PC-9 (cell line): Measurements from ENCODE around the gene HNRNPA2B1. TPM values are rescaled to one million over a fixed set of nuclear protein-coding genes. Genes with fewer than 3 reads are reported as not detected.

Source experiments
- BruUV-seq: library from RNA; stranded (reverse); fragments of 400-500 nt; replicated peaks from 2 replicates; lab custom pipeline; 2021; lab: Mats Ljungman, UMichigan
- CTCF ChIA-PET: fragments of 300-600 bp; sonication (Branson Sonifier 250); formaldehyde crosslinking; loops from one replicate; lab custom pipeline; 2022; ENCODE audit warnings: antibody characterized with exemption; lab: Charles Lee
- POLR2A ChIA-PET: fragments of 300-600 bp; sonication (Branson Sonifier 250); formaldehyde crosslinking; loops from one replicate; lab custom pipeline; 2022; ENCODE audit warnings: antibody characterized with exemption; ENCODE audit not compliant: unreplicated experiment; lab: Charles Lee
- DNase-seq, 2 experiments: peaks; one replicate each; pipeline versions ENCODE4 v3.0.0 to v3.0.0-alpha.2; 2015 to 2022; ENCODE audit warnings: mixed read lengths in 1 of 2
- H2AFZ ChIP-seq: fragments of 200-600 bp; sonication (generic); 2 replicates; pipeline ENCODE4 v1.8.1; 2017; ENCODE audit warnings: antibody characterized with exemption
- H3F3A ChIP-seq: fragments of 200-600 bp; sonication (generic); 2 replicates; pipeline ENCODE4 v1.8.1; 2017; ENCODE audit warnings: antibody characterized with exemption, mild to moderate bottlenecking, low read depth; ENCODE audit not compliant: insufficient read depth
- H3K27ac ChIP-seq: fragments of 200-600 bp; sonication (generic); 2 replicates; pipeline ENCODE4 v1.6.1; 2016; ENCODE audit warnings: mixed run types
- H3K27me3 ChIP-seq: fragments of 200-600 bp; sonication (generic); 2 replicates; pipeline ENCODE4 v1.6.1; 2016; ENCODE audit warnings: low read depth, mixed run types; ENCODE audit not compliant: insufficient read depth
- H3K36me3 ChIP-seq: fragments of 200-600 bp; sonication (generic); 2 replicates; pipeline ENCODE4 v1.6.1; 2016; ENCODE audit warnings: low read depth, mixed run types
- H3K4me1 ChIP-seq: fragments of 200-600 bp; sonication (generic); replicated peaks from 2 replicates; pipeline ENCODE4 v1.6.1; 2016; ENCODE audit warnings: mixed run types; ENCODE audit not compliant: insufficient read depth
- H3K4me2 ChIP-seq: fragments of 200-600 bp; sonication (generic); 2 replicates; pipeline ENCODE4 v1.6.1; 2017; ENCODE audit warnings: mixed run types
- H3K4me3 ChIP-seq: fragments of 200-600 bp; sonication (generic); 2 replicates; pipeline ENCODE4 v1.6.1; 2016; ENCODE audit warnings: mixed run types
- H3K79me2 ChIP-seq: fragments of 200-600 bp; sonication (generic); 2 replicates; pipeline ENCODE4 v1.6.1; 2017; ENCODE audit warnings: low read depth, mixed run types
- H3K9me2 ChIP-seq: fragments of 200-600 bp; sonication (generic); 2 replicates; pipeline ENCODE4 v1.8.1; 2017; ENCODE audit warnings: mild to moderate bottlenecking; ENCODE audit not compliant: insufficient read depth
- H3K9me3 ChIP-seq: fragments of 200-600 bp; sonication (generic); 2 replicates; pipeline ENCODE4 v1.8.1; 2016; ENCODE audit warnings: low read depth; ENCODE audit not compliant: insufficient read depth
- H4K20me1 ChIP-seq: fragments of 200-600 bp; sonication (generic); 2 replicates; pipeline ENCODE4 v1.8.1; 2017; ENCODE audit not compliant: insufficient read depth
- EZH2 ChIP-seq: fragments of 200-600 bp; sonication (generic); IDR thresholded peaks from 2 replicates; pipeline ENCODE4 v1.8.0; 2017; ENCODE audit warnings: antibody characterized with exemption, low read depth
- intact Hi-C: fragments of 100-400 bp; cut with micrococcal nuclease; formaldehyde crosslinking; loops from one replicate; pipeline ENCODE4 v1.10.0; 2022; ENCODE audit not compliant: unreplicated experiment
- total RNA-seq: library from RNA; stranded (reverse); gene quantifications from 2 replicates; pipeline ENCODE4 v1.2.3, GENCODE V29; 2021
- TF ChIP-seq, protein P1 (sequence below): fragments of 200-600 bp; sonication (generic); conservative IDR thresholded peaks from 2 replicates; pipeline ENCODE4 v1.6.1; 2017; ENCODE audit warnings: mixed run types, antibody characterized with exemption, mild to moderate bottlenecking, moderate library complexity

Gene HNRNPA2B1
- total RNA-seq, 1 experiment from 2014 or later: 792 TPM

DNA sequence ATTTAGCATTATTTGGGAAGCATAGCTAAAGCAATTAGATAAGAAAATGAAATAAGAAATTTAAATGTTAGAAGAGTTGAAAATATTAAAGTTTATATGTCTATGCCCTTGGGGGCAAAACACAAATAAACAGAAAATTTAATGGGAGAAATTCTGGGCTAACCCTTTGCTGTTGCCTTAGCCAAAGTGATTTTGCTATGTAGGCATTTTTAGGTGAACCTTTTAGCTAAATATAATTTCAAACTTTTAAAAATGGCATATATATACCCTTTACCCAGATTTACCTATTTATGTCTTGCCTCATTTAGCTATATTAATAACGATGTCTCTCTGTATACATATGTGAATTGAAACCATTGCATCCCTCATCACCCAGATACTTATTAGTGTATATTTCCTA, 28.5 kb downstream of the HNRNPA2B1 start:
- H3K79me2 ChIP-seq: peaks cover 85% of the 10 kb centered on the region

DNA sequence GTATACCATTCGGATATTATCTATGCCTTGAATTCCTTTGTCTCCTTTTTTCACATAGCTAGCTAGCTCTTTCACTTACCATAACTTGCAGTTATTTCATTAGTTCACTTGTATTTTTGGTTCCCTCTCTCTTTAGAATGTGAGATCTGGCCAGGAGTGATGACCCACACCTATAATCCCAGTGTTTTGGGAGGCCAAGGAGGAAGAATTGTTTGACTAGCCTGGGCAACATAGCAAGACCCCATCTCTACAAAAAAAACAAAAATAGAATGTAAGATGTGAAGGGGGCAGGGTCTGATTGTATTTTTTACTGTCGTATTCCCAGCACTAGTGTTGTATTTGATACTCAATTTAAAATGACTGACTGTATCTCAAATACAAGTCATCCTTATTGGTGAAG, 28.9 kb downstream of the HNRNPA2B1 start:
- no peaks in the 10 kb centered on the region for H3K27me3 ChIP-seq
- H3K9me3 ChIP-seq: peaks cover 11% of the 10 kb centered on the region; the same call in 1 of the 2 replicates
- no peaks in the 10 kb centered on the region for H4K20me1 ChIP-seq
- peaks cover 88% of the 10 kb centered on the region for H3K79me2 ChIP-seq
- CTCF ChIA-PET: interaction anchor here (0.6 to 0.7 kb wide), 2 partner anchors 171 to 790 kb away, joined by 9 read pairs; no protein-coding TSS in a partner anchor
- no peak overlapping the region for H3K4me2 ChIP-seq
- H3K36me3 ChIP-seq: peaks cover 47% of the 10 kb centered on the region
- no peak overlapping the region for H2AFZ ChIP-seq
- no peak overlapping the region for H3K4me3 ChIP-seq
- intact Hi-C loops: no loop called here
- no peak for DNase-seq
- POLR2A ChIA-PET: interaction anchor here (0.7 kb wide), 1 partner anchor 10 kb away, joined by 7 read pairs; no protein-coding TSS in a partner anchor
- BruUV-seq: no TSS peak
- no peak overlapping the region for H3K27ac ChIP-seq
- peaks cover 45% of the 10 kb centered on the region for H3K4me1 ChIP-seq
- TF ChIP-seq EZH2: no peak
- TF ChIP-seq, protein P1, sequence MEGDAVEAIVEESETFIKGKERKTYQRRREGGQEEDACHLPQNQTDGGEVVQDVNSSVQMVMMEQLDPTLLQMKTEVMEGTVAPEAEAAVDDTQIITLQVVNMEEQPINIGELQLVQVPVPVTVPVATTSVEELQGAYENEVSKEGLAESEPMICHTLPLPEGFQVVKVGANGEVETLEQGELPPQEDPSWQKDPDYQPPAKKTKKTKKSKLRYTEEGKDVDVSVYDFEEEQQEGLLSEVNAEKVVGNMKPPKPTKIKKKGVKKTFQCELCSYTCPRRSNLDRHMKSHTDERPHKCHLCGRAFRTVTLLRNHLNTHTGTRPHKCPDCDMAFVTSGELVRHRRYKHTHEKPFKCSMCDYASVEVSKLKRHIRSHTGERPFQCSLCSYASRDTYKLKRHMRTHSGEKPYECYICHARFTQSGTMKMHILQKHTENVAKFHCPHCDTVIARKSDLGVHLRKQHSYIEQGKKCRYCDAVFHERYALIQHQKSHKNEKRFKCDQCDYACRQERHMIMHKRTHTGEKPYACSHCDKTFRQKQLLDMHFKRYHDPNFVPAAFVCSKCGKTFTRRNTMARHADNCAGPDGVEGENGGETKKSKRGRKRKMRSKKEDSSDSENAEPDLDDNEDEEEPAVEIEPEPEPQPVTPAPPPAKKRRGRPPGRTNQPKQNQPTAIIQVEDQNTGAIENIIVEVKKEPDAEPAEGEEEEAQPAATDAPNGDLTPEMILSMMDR: no peak
- H3F3A ChIP-seq: peaks cover 28% of the 10 kb centered on the region
- H3K9me2 ChIP-seq: no peaks in the 10 kb centered on the region

More for the DNA sequence above, 28.5 kb downstream of the HNRNPA2B1 start:
- Histone ChIP-seq H3K27me3 (no peaks in the 10 kb centered on the region), H2AFZ (no peak overlapping the region), H3K27ac (no peak overlapping the region), H4K20me1 (no peaks in the 10 kb centered on the region), H3K4me1 (peaks cover 41% of the 10 kb centered on the region), H3K4me3 (no peak overlapping the region), H3K36me3 (peaks cover 47% of the 10 kb centered on the region), H3K9me2 (no peaks in the 10 kb centered on the region), H3K4me2 (no peak overlapping the region), H3K9me3 (peaks cover 11% of the 10 kb centered on the region; the same call in 1 of the 2 replicates), H3F3A (peaks cover 23% of the 10 kb centered on the region)
- DNase-seq: no peak
- no peak for TF ChIP-seq EZH2
- TF ChIP-seq, protein P1: no peak
- CTCF ChIA-PET: interaction anchor here (0.6 kb wide), 1 partner anchor 171 kb away, joined by 9 read pairs; no protein-coding TSS in a partner anchor
- intact Hi-C loops: no loop called here
- BruUV-seq: no TSS peak
- POLR2A ChIA-PET: interaction anchor here (0.7 kb wide), 1 partner anchor 10 kb away, joined by 7 read pairs; no protein-coding TSS in a partner anchor

DNA sequence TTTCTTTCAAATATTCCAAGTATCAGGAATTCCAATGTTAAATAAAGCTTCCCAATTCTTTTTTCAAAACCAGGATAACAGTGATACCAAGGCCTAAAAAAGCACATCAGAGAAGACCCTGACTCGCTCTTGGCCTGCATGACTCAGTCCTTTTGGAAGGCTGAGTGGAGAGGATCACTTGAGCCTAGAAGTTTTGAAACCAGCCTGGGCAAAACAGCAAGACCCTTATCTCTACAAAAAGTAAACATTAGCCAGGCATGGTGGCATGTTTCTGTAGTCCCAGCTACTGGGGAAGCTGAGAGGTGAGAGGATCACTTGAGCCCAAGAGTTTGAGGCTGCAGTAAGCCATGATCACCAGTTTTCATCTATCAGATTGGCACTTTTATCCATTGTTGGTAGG, 29.9 kb downstream of the HNRNPA2B1 start:
- Histone ChIP-seq H3K9me3 (peaks cover 11% of the 10 kb centered on the region; the same call in 1 of the 2 replicates), H3K9me2 (no peaks in the 10 kb centered on the region), H3K36me3 (peaks cover 47% of the 10 kb centered on the region), H4K20me1 (no peaks in the 10 kb centered on the region; the same call in none of the 2 replicates), H3K79me2 (peaks cover 97% of the 10 kb centered on the region), H3K4me1 (peaks cover 55% of the 10 kb centered on the region), H3F3A (peaks cover 37% of the 10 kb centered on the region), H3K4me3 (no peak overlapping the region), H3K27me3 (no peaks in the 10 kb centered on the region), H3K27ac (no peak overlapping the region), H3K4me2 (no peak overlapping the region), H2AFZ (no peak overlapping the region)
- CTCF ChIA-PET: interaction anchor here (0.7 kb wide), 1 partner anchor 791 kb away, joined by 9 read pairs; no protein-coding TSS in a partner anchor
- POLR2A ChIA-PET: no interaction called here
- TF ChIP-seq, protein P1: no peak
- no peak for TF ChIP-seq EZH2
- DNase-seq: no peak
- intact Hi-C loops: no loop called here
- BruUV-seq: no TSS peak
